HepG2 (cell line): ENCODE measurements around the gene ERFL. TPM values are rescaled to one million over a fixed set of nuclear protein-coding genes. Genes with fewer than 3 reads are reported as not detected.

Experiments used
- ATAC-seq: fragments of 200-7000 bp; cut with Tn5 transposase; 3 replicates; pipeline ENCODE4 v1.9.1; 2020; ENCODE audit warnings: mild to moderate bottlenecking, moderate library complexity
- BruUV-seq: library from RNA; stranded (reverse); fragments of 400-500 nt; replicated peaks from 2 replicates; lab custom pipeline; 2021; lab: Mats Ljungman, UMichigan
- CTCF ChIA-PET: fragments of 300-600 bp; formaldehyde crosslinking; extraction: SDS; loops from one replicate; lab custom pipeline; 2021; ENCODE audit warnings: low total read pairs, inconsistent platforms, low intra/inter-chr PET ratio; lab: Yijun Ruan, JAX
- POLR2A ChIA-PET: fragments of 350-600 bp; sonication (Branson Sonifier 250); formaldehyde crosslinking; loops from one replicate; lab custom pipeline; 2020; ENCODE audit warnings: antibody characterized with exemption, inconsistent platforms; lab: Yijun Ruan, JAX
- DNase-seq: peaks from one replicate; pipeline ENCODE4 v3.0.0-alpha.2; 2015; ENCODE audit warnings: low spot score
- FAIRE-seq: peaks from 3 replicates; lab custom pipeline; 2011; peaks lifted over from hg19 to GRCh38; lab: Jason Lieb, UNC
- H2AFZ ChIP-seq: one replicate; pipeline ENCODE4 v1.6.1; 2011; ENCODE audit warnings: low read length, inconsistent platforms
- H3K27ac ChIP-seq: fragments of 300-600 bp; 3 replicates; pipeline ENCODE4 v1.8.0; 2011; ENCODE audit warnings: mixed run types, mild to moderate bottlenecking, mixed read lengths, low read length, inconsistent platforms; ENCODE audit not compliant: insufficient read depth; ENCODE audit errors: extremely low read length
- H3K27me3 ChIP-seq, 2 experiments: fragments of 200-600 bp in 1 of 2; 2 replicates in 1 of 2; 3 replicates in 1 of 2; pipeline versions ENCODE4 v1.6.0 to v1.8.0; 2011; ENCODE audit warnings: low read length in 2 of 2, mild to moderate bottlenecking in 2 of 2, moderate library complexity in 2 of 2, inconsistent platforms in 1 of 2; ENCODE audit not compliant: insufficient read depth in 2 of 2, control insufficient read depth in 1 of 2
- H3K36me3 ChIP-seq, 2 experiments: fragments of 200-600 bp in 1 of 2; replicated peaks in 1 of 2; 2 replicates in 1 of 2; 3 replicates in 1 of 2; pipeline versions ENCODE4 v1.5.1 to v1.8.0; 2011; ENCODE audit warnings: low read length in 2 of 2, inconsistent platforms in 1 of 2; ENCODE audit not compliant: insufficient read depth in 2 of 2, control insufficient read depth in 1 of 2
- H3K4me1 ChIP-seq: 2 replicates; pipeline ENCODE4 v1.5.1; 2012; ENCODE audit warnings: low read length, inconsistent platforms; ENCODE audit not compliant: insufficient read depth
- H3K4me2 ChIP-seq: 2 replicates; pipeline ENCODE4 v1.6.0; 2011; ENCODE audit warnings: low read depth, low read length, inconsistent platforms
- H3K4me3 ChIP-seq, 3 experiments: fragments of 200-600 bp in 1 of 3; sonication (generic), shearing (Covaris generic) in 1 of 3; replicated peaks in 1 of 3; 2 replicates each; pipeline ENCODE4 v1.5.1; 2011 to 2016; ENCODE audit warnings: low read length in 3 of 3, inconsistent platforms in 2 of 3, low read depth in 2 of 3, mild to moderate bottlenecking in 2 of 3, control low read depth in 1 of 3, mixed read lengths in 1 of 3; ENCODE audit not compliant: insufficient read depth in 1 of 3
- H3K79me2 ChIP-seq: one replicate; pipeline ENCODE4 v1.6.1; 2011; ENCODE audit warnings: low read length, inconsistent platforms; ENCODE audit not compliant: insufficient read depth
- H3K9ac ChIP-seq: 2 replicates; pipeline ENCODE4 v1.6.0; 2011; ENCODE audit warnings: mild to moderate bottlenecking, low read depth, low read length, inconsistent platforms; ENCODE audit not compliant: insufficient read depth
- H3K9me3 ChIP-seq: 2 replicates; pipeline ENCODE4 v1.5.1; 2012; ENCODE audit warnings: mild to moderate bottlenecking, low read length
- H4K20me1 ChIP-seq: 2 replicates; pipeline ENCODE4 v1.6.0; 2011; ENCODE audit warnings: inconsistent platforms, mild to moderate bottlenecking, low read length, moderate library complexity; ENCODE audit not compliant: insufficient read depth
- EHMT2 ChIP-seq: fragments of 200-600 bp; sonication (generic); IDR thresholded peaks from 2 replicates; pipeline ENCODE4 v1.7.0; 2017; ENCODE audit warnings: antibody characterized with exemption, low read depth, low read length, borderline replicate concordance
- ELF3 ChIP-seq: IDR thresholded peaks from 2 replicates; pipeline ENCODE4 v1.6.1; 2016; ENCODE audit warnings: missing genetic modification reagents, missing compliant biosample characterization
- FOXM1 ChIP-seq: sonication (generic); formaldehyde crosslinking; IDR thresholded peaks from 2 replicates; pipeline ENCODE4 v1.5.0; 2020; ENCODE audit warnings: missing genetic modification reagents
- PHF20 ChIP-seq: sonication (generic); formaldehyde crosslinking; IDR thresholded peaks from 2 replicates; pipeline ENCODE4 v1.5.0; 2020; ENCODE audit warnings: mild to moderate bottlenecking, missing genetic modification reagents
- TOE1 ChIP-seq: sonication (generic); formaldehyde crosslinking; IDR thresholded peaks from 2 replicates; pipeline ENCODE4 v1.4.0; 2020; ENCODE audit warnings: mild to moderate bottlenecking, missing genetic modification reagents
- XBP1 ChIP-seq: sonication (generic); formaldehyde crosslinking; IDR thresholded peaks from 2 replicates; pipeline ENCODE4 v1.5.0; 2020; ENCODE audit warnings: missing genetic modification reagents
- ZBTB1 ChIP-seq: sonication (generic); formaldehyde crosslinking; IDR thresholded peaks from 2 replicates; pipeline ENCODE4 v1.4.0; 2020; ENCODE audit warnings: missing genetic modification reagents, borderline replicate concordance
- ZFAT ChIP-seq: sonication (generic); formaldehyde crosslinking; conservative IDR thresholded peaks from 2 replicates; pipeline ENCODE4 v1.8.1; 2023; ENCODE audit warnings: missing genetic modification reagents, inconsistent platforms
- ZNF432 ChIP-seq: sonication (generic); formaldehyde crosslinking; IDR thresholded peaks from 2 replicates; pipeline ENCODE4 v1.5.0; 2020; ENCODE audit warnings: missing genetic modification reagents, mild to moderate bottlenecking, borderline replicate concordance
- ZNF674 ChIP-seq: sonication (generic); formaldehyde crosslinking; IDR thresholded peaks from 2 replicates; pipeline ENCODE4 v1.5.0; 2020; ENCODE audit warnings: low read depth, mild to moderate bottlenecking, missing genetic modification reagents
- ZNF839 ChIP-seq: sonication (generic); formaldehyde crosslinking; IDR thresholded peaks from 2 replicates; pipeline ENCODE4 v1.4.0; 2020; ENCODE audit warnings: missing genetic modification reagents, mild to moderate bottlenecking, borderline replicate concordance
- WGBS: methylation state at CpG from one replicate; pipeline ENCODE4 v1.1.6; 2017; ENCODE audit warnings: low lambda C conversion rate; 5-methylcytosine and 5-hydroxymethylcytosine counted together
- in situ Hi-C: cut with HindIII; loops from 2 replicates; pipeline ENCODE4 v1.10.0; 2017; ENCODE audit warnings: low pct_unique_long_range_greater_than_20kb; ENCODE audit not compliant: extremely low pct_ligation_motif_present
- intact Hi-C: fragments of 100-400 bp; cut with micrococcal nuclease; formaldehyde crosslinking; loops from one replicate; pipeline ENCODE4 v1.10.0; 2022; ENCODE audit not compliant: unreplicated experiment
- polyA plus RNA-seq, 8 experiments: library from polyadenylated mRNA; depleted of rRNA in 3 of 8; stranded (reverse) in 7 of 8; unstranded in 1 of 8; fragments of >200 nt; fragmentation: Illumina TruSeq in 4 of 8; extraction: Trizol in 4 of 8; gene quantifications; 2 replicates each; pipeline versions ENCODE4 v1.2.1 to v1.2.3, GENCODE V29; 2011 to 2016; ENCODE audit warnings: low read depth in 4 of 8, missing spikeins in 1 of 8, mixed read lengths in 1 of 8; ENCODE audit not compliant: insufficient read depth in 1 of 8
- total RNA-seq, 5 experiments: library from RNA; depleted of rRNA; stranded (reverse); fragments of >200 nt; fragmentation: Illumina TruSeq; extraction: Trizol; gene quantifications; 2 replicates each; pipeline ENCODE4 v1.2.3, GENCODE V29; 2016; ENCODE audit warnings: low read depth in 1 of 5
- TF ChIP-seq, protein P1 (sequence below): sonication (generic); formaldehyde crosslinking; IDR thresholded peaks from 2 replicates; pipeline ENCODE4 v1.4.0; 2020; ENCODE audit warnings: missing genetic modification reagents, borderline replicate concordance
- TF ChIP-seq, protein P2 (sequence below): sonication (generic); formaldehyde crosslinking; IDR thresholded peaks from 2 replicates; pipeline ENCODE4 v1.5.0; 2020; ENCODE audit warnings: missing genetic modification reagents, mild to moderate bottlenecking, borderline replicate concordance
- TF ChIP-seq, protein P3 (sequence below): sonication (generic); formaldehyde crosslinking; IDR thresholded peaks from 2 replicates; pipeline ENCODE4 v1.4.0; 2020; ENCODE audit warnings: missing genetic modification reagents
- TF ChIP-seq, protein P4 (sequence below): sonication (generic); formaldehyde crosslinking; IDR thresholded peaks from 2 replicates; pipeline ENCODE4 v1.5.1; 2020; ENCODE audit warnings: mild to moderate bottlenecking, moderate library complexity, missing genetic modification reagents

The ERFL gene
- total and polyA plus RNA-seq, 2 of the 13 experiments (the other 11 are each of a cell fraction or from before 2014, with no cell fraction given), result not detected

DNA sequence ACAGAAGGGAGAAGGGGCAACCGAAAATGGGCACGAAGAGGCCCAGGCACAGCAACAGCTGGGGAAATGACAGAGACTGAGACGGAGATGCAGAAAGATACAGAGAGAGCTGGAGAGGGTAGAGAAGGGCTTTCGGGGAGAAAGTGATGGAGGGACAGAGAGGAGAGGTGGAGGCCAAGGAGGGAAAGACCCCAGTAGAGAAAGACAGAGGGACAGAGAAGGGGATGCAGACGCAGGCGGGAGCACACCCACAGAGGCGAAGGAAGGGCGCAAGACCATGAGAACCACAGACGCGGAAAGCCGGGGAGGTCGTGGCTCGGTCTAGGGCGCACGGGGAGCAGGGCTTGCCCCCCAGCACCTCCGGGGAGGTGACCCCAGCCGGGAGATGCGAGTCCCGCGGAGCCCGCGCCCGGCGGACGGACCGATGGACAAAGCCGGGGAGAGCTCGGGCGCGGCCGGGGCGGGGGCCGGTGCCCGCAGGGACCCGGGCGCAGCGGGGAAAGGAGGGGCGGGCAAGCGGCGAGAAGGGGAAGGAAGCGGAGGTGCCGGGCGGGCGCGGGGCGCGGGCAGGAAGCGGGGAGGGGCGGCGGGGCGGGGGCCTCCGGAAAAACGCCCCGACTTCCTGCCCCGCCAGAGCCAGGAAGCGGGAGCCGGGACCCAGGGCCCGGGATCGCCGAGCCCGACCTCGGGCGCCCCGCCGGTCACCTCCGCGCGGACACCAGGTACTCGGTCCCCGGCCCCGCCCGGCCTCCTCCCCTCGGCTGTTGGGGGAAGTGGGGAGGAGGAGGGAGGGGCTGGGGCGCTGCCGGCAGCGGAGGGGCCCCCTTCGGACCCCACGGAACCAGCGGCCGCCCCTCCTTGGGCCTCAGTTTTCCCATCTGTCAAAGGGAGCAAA is 45.4 kb downstream of the ERFL start, which contains the start of gene ARHGEF1 (continued):
- TF ChIP-seq, protein P1, sequence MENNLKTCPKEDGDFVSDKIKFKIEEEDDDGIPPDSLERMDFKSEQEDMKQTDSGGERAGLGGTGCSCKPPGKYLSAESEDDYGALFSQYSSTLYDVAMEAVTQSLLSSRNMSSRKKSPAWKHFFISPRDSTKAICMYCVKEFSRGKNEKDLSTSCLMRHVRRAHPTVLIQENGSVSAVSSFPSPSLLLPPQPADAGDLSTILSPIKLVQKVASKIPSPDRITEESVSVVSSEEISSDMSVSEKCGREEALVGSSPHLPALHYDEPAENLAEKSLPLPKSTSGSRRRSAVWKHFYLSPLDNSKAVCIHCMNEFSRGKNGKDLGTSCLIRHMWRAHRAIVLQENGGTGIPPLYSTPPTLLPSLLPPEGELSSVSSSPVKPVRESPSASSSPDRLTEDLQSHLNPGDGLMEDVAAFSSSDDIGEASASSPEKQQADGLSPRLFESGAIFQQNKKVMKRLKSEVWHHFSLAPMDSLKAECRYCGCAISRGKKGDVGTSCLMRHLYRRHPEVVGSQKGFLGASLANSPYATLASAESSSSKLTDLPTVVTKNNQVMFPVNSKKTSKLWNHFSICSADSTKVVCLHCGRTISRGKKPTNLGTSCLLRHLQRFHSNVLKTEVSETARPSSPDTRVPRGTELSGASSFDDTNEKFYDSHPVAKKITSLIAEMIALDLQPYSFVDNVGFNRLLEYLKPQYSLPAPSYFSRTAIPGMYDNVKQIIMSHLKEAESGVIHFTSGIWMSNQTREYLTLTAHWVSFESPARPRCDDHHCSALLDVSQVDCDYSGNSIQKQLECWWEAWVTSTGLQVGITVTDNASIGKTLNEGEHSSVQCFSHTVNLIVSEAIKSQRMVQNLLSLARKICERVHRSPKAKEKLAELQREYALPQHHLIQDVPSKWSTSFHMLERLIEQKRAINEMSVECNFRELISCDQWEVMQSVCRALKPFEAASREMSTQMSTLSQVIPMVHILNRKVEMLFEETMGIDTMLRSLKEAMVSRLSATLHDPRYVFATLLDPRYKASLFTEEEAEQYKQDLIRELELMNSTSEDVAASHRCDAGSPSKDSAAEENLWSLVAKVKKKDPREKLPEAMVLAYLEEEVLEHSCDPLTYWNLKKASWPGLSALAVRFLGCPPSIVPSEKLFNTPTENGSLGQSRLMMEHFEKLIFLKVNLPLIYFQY (CRISPR knock-in tag), result peak; percentile 22; the same call in 1 of the 2 replicates

DNA sequence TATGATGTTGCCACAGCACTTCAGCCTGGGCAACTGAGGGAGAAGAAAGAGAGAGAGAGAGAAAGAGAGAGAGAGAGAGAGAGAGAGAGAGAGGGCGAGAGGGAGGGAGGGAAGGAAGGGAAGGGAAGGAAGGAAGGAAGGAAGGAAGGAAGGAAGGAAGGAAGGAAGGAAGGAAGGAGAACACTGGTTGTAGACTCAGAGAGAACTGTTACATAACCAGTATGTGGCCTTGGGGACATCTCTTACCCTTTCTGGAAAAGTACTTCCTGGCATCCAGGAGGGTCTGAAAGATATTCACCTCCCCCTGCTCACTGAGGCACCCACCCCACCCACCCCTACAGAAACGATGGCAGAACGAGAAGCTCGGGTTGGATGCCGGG is 47.9 kb downstream of the ERFL start:
- in situ Hi-C loops, result loop anchor here (5.0 to 10.0 kb wide), 2 partner anchors 54 to 77 kb away; partner anchors contain the start of gene RABAC1
- no TSS peak for BruUV-seq
- no peaks in the 10 kb centered on the region for H3K36me3 ChIP-seq
- FAIRE-seq (no peak), ATAC-seq (no peak), DNase-seq (no peak)
- ChIA-PET POLR2A (no interaction called here), CTCF (no interaction called here)
- H3K27me3 ChIP-seq, result peaks cover 1 to 6% of the 10 kb centered on the region in 2 experiments; a peak in 3 of 5 replicates
- no peak overlapping the region for H2AFZ ChIP-seq
- WGBS, result 65% methylated on average over 5 of the region's 5 CpGs
- H3K4me2 ChIP-seq, result no peak overlapping the region
- H3K9me3 ChIP-seq, result no peaks in the 10 kb centered on the region
- peaks cover 10% of the 10 kb centered on the region for H3K79me2 ChIP-seq
- H3K27ac ChIP-seq, result no peak overlapping the region
- no peak overlapping the region for H3K4me3 ChIP-seq
- no peaks in the 10 kb centered on the region for H4K20me1 ChIP-seq
- intact Hi-C loops, result no loop called here
- no peak overlapping the region for H3K9ac ChIP-seq
- peaks cover 41% of the 10 kb centered on the region for H3K4me1 ChIP-seq
- no peak for TF ChIP-seq ZNF839 (CRISPR knock-in tag)
- no peak for TF ChIP-seq TOE1 (CRISPR knock-in tag)
- TF ChIP-seq, protein P2, sequence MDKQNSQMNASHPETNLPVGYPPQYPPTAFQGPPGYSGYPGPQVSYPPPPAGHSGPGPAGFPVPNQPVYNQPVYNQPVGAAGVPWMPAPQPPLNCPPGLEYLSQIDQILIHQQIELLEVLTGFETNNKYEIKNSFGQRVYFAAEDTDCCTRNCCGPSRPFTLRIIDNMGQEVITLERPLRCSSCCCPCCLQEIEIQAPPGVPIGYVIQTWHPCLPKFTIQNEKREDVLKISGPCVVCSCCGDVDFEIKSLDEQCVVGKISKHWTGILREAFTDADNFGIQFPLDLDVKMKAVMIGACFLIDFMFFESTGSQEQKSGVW (CRISPR knock-in tag), result no peak
- no peak for TF ChIP-seq FOXM1 (CRISPR knock-in tag)
- no peak for TF ChIP-seq ZFAT (CRISPR knock-in tag)
- TF ChIP-seq ELF3 (CRISPR knock-in tag), result no peak
- TF ChIP-seq, protein P3, sequence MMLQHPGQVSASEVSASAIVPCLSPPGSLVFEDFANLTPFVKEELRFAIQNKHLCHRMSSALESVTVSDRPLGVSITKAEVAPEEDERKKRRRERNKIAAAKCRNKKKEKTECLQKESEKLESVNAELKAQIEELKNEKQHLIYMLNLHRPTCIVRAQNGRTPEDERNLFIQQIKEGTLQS, result no peak
- no peak for TF ChIP-seq ZNF674 (CRISPR knock-in tag)
- no peak for TF ChIP-seq PHF20
- TF ChIP-seq XBP1, result no peak
- TF ChIP-seq ZNF432, result no peak
- no peak for TF ChIP-seq EHMT2
- no peak for TF ChIP-seq ZBTB1
- TF ChIP-seq, protein P4, sequence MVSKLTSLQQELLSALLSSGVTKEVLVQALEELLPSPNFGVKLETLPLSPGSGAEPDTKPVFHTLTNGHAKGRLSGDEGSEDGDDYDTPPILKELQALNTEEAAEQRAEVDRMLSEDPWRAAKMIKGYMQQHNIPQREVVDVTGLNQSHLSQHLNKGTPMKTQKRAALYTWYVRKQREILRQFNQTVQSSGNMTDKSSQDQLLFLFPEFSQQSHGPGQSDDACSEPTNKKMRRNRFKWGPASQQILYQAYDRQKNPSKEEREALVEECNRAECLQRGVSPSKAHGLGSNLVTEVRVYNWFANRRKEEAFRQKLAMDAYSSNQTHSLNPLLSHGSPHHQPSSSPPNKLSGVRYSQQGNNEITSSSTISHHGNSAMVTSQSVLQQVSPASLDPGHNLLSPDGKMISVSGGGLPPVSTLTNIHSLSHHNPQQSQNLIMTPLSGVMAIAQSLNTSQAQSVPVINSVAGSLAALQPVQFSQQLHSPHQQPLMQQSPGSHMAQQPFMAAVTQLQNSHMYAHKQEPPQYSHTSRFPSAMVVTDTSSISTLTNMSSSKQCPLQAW (CRISPR knock-in tag), result no peak
